Breast epithelium (tissue), 3 donors: ENCODE measurements around the gene ADAM8.

Experiments used
- POLR2A ChIP-seq: fragments of 450-650 bp; IDR thresholded peaks from one replicate; pipeline ENCODE4 v1.6.1; 2016; ENCODE audit warnings: antibody characterized with exemption, mild to moderate bottlenecking, moderate library complexity
- POLR2AphosphoS5 ChIP-seq, 3 donors: sonication (generic); formaldehyde crosslinking; IDR thresholded peaks; one replicate each; pipeline ENCODE4 v1.6.1; 2017; ENCODE audit warnings: antibody characterized with exemption in 3 of 3
- TF ChIP-seq, protein P1 (sequence below), 3 donors: fragments of 450-650 bp; IDR thresholded peaks; one replicate each; pipeline ENCODE4 v1.5.1; 2016 to 2017; ENCODE audit warnings: antibody characterized with exemption in 3 of 3, mild to moderate bottlenecking in 3 of 3, moderate library complexity in 3 of 3

DNA sequence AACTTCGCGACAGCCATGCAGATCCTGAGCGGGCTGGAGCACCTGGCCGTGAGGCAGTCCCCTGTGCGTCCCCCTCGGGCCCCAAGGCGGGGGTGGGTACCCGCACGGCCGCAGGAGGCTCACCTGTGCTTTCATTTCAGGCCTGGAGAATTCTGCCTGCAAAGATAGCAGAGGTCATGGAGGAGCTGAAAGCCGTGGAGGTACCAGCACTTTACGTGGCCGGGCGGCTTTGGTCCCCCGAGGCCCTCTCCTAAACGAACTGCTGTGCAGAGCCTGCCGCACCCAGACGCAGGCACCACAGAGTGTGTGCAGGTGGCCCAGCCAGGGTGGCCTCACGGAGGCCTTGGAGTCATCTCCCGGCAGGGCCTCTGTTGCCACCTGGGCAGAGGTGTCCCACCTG lies 57.8 kb downstream of the ADAM8 start:
- TF ChIP-seq, protein P1, sequence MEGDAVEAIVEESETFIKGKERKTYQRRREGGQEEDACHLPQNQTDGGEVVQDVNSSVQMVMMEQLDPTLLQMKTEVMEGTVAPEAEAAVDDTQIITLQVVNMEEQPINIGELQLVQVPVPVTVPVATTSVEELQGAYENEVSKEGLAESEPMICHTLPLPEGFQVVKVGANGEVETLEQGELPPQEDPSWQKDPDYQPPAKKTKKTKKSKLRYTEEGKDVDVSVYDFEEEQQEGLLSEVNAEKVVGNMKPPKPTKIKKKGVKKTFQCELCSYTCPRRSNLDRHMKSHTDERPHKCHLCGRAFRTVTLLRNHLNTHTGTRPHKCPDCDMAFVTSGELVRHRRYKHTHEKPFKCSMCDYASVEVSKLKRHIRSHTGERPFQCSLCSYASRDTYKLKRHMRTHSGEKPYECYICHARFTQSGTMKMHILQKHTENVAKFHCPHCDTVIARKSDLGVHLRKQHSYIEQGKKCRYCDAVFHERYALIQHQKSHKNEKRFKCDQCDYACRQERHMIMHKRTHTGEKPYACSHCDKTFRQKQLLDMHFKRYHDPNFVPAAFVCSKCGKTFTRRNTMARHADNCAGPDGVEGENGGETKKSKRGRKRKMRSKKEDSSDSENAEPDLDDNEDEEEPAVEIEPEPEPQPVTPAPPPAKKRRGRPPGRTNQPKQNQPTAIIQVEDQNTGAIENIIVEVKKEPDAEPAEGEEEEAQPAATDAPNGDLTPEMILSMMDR (IDR thresholded peaks at IDR 0.05), result no peak
- TF ChIP-seq POLR2A (no peak), POLR2AphosphoS5 (IDR thresholded peaks at IDR 0.05) (no peak)
